HG03354 (cell line): ENCODE results near the gene PVR.
"Not testable (repeated sequence)": the region's sequence is repeated elsewhere in the genome, so short reads cannot be mapped to it uniquely, and the experiment has no call there.

Source experiments
- ATAC-seq: cut with Tn5 transposase; IDR thresholded peaks from one replicate; pipeline ENCODE4 v1.9.1; 2021; ENCODE audit warnings: mild to moderate bottlenecking; ENCODE audit not compliant: unreplicated experiment, poor library complexity, severe bottlenecking

Gene PVR

GRCh38 chr19:44666852-44667556 lies 23.3 kb downstream of the PVR start:
- no peak for ATAC-seq

GRCh38 chr19:44668985-44669764 lies 25.5 kb downstream of the PVR start:
- no peak for ATAC-seq

DNA sequence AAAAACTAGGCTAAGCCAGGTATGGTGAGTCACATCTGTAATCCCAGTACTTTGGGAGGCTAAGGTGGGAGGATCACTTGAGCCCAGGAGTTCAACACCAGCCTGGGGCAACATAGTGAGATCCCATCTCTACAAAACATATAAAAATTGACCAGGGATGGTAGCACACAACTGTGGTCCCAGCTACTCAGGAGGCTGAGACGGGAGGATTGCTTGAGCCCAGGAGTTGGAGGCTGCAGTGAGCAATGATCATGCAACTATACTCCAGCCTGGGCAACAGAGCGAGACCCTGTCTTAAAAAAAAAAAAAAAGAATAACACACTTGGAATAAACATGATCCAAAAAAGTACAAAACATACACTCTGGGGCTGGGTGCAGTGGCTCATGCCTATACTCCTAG lies 26.3 kb downstream of the PVR start:
- ATAC-seq: not testable (repeated sequence)

DNA sequence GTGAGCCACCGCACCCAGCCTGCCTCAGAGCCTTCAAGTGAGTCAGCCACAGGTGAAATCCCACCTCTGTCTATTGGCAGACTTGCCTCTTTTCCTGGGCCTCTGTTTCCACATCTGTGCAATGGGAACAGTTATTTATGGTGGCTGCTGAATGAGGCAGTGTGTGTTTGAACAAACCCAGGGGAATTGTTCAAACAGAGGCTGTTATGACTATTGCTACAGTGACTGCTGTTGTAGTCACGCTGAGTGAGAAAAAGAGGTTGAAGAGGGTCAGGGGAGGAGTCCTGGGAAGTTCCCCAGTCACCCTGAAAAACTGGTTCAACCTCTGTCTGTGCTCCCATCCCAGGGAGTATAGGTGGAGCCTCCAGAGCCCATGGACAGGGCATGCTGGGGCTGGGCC lies 27.7 kb downstream of the PVR start, which contains the start of gene CEACAM19:
TSS of gene CEACAM19 (plus strand) at position 83 of the 400 bp plus-strand sequence. CDS start 450 bp downstream, outside the sequence.
- no peak for ATAC-seq

- ATAC-seq: no peak
These were observed 28.5 kb downstream of the PVR start for GRCh38 chr19:44672226-44672625.

DNA sequence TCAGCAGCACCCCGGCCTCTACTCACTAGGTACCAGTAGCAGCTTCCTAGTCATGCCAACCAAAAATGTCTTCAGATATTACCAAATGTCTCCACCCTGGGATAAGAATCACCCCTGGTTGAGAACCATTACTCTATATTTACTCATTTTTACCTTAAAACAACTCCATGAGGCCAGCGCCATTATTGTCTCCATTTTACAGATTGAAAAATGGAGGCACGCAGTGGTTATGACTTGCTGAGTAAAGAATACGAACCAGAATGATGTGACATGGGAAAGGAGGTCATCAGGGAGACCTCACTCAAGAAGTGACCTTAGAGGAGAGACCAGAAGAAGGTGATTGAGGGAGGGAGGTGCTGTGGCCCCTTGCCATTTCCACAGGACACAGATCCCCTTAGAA lies 29.8 kb downstream of the PVR start:
- ATAC-seq: no peak

GRCh38 chr19:44675521-44675920 lies 31.8 kb downstream of the PVR start:
- ATAC-seq: no peak

GRCh38 chr19:44677019-44677811 lies 33.5 kb downstream of the PVR start:
- ATAC-seq: no peak

DNA sequence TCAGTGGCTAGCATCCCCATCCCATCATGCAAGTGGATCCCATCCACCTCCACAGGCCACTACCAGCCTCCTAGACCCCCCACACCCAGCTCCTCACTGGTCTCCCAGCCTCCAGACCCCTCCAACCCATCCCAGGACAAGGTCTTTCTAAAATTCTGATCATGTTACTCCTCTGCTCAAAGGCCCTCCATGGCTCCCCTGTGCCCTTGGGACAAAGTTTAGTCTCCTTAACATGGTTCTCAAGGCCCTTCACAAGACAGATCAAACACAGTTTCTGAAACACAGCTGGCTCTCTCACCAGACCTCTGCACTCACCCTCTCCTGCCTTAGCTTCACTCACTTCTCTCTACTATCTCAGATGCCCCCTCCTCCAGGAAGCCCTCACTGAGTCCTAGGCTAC lies 36.8 kb downstream of the PVR start:
- ATAC-seq: no peak

DNA sequence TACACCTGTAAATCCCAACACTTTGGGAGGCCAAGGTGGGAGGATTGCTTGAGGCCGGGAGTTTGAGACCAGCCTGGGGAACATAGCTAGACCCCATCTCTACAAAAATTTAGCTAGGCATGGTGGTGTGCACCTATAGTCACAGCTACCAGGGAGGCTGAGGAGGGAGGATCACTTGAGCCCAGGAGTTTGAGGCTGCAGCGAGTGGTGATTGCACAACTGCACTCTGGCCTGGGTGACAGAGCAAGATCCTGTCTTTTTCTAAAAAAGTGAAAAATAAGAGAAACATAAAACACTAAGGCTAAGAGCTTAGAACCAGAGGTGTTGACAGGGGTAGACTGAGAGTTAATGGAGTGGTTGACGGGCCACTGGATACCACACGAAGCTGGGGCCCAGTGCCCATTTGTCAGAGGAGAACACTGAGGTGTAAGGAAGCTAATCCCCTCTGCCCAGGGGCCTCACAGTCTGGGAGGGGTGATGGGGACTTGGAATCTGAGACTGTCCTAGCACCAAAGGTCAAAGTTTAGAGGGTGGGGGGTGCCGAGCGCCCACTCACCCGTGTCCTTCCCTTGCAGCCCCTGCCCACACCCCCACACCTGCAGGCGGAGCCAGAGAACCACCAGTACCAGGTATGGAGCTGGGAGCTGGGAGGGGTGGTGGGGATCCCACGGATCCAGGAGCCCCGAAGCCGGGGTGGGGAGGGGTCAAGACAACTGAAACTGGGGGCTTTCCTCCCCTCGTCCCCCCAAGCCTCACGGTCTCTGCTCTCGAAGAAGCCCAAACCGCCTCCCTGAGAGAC lies 38.5 kb downstream of the PVR start:
- ATAC-seq: no peak

DNA sequence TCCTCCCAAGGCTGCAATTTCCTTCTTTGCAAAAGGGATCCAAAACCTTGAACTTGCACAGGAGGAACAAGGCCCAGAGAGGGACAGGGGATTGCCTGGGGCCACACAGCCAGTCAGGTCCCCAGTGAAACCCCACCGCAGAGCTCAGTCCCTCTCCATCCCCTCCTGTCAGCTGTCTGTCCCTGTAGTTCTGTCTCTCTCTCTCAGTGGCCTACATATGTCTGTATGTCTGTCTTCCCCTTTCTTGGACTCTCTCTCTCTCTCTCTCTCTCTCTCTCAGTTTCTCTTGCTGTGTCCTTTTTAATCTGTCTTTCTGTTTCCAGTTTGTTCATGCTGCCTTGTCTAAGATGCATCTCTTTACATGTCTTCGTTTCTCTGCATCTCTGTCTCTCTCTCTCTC lies 39.1 kb downstream of the PVR start:
- no peak for ATAC-seq

DNA sequence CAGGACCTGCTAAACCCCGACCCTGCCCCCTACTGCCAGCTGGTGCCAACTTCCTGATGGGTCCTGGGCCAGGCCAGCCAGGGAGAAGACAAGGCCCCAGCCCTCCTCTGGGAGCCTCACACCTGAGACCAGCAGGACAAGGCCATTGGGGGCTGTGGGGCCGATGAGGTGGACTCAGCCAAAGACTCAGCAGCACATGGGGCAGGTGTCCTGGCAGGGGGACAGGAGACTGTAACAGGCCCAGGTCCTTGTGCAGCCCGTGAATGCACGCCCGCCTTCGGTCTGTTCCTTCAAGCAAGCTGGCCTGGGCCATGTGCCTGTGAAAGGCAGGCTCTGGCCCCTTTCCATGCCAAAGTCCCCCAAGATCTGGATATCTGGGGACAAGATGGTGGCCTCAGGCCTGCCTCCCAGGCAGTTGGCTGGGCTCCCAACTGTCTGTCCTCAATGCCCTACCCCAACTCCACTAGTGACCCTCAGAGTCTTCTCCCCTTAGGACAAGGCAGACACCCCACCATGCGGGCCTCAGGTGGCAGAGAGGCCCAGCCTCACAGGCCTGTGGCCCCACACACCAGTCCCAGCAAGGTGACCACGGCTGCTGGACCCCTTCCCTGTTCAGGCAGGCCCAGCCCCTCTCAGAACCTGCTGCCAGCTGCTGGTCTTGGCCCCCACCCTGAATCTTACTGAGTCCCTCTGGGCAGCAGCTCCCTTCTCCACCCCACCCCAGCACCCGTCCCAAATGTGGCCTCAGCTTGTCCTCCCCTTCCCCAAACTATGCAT lies 39.9 kb downstream of the PVR start:
- no peak for ATAC-seq

- ATAC-seq: not testable (repeated sequence)
These were observed 40.7 kb downstream of the PVR start for GRCh38 chr19:44684396-44684795.

DNA sequence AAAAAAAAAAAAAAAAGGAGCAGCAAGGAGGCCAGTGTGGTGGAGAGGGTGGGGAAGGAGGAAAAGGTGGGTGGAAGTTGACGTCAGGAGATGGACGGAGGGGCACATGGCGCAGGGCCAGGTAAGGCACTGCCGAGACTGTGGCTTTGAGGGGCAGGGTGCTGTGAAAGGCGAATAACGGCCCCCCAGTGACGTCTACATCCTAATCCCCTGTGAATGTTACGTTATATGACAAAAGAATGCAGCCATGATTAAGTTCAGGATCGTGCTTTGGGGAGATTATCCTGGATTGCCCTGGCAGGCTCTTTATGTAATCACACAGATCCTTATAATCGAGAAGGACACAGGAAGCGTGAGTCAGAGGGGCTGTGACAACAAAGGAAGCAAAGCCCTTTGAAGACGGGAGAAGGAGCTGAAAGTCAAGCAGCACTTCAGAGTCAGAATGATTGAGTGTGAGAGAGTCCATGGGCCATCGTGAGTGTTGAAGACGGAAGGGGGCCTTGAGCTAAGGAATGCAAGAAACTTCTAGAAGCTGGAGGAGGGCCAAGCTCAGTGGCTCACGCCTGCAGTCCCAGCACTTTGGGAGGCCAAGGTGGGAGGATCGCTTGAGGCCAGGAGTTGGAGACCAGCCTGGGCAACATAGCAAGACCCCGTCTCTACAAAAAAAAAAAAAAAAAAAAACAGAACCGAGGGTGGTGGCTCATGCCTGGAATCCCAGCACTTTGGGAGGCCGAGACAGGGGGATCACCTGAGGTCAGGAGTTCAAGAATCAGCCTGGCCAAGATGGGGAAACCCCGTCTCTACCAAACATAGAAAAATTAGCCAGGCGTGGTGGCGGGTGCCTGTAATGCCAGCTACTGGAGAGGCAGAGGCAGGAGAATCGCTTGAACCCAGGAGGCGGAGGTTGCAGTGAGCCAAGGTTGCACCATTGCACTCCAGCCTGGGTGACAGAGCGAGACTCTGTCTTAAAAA lies 41.5 kb downstream of the PVR start:
- no peak for ATAC-seq

- no peak for ATAC-seq
These were observed 42.2 kb downstream of the PVR start for GRCh38 chr19:44685877-44686276.

DNA sequence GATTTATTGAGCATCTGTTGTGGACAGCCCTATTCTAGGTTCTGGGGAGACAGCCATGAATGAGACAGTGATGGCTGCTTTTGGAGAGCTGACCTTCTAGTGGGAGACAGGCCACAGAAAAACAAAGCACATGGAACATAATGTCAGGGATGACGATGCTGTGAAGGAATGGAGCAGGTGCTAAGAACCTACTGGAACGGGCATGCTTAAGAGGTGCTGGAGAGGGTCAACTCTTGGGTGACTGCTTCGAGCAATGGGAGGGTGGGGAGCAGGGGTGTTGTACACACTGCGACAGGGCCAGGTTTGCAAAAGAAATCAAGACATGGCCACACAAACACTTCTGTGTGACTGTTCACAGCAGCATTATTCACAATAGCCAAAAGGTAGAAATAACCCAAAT lies 43.2 kb downstream of the PVR start:
- no peak for ATAC-seq

- ATAC-seq: no peak
These were observed 44.2 kb downstream of the PVR start for GRCh38 chr19:44687888-44688287.
